B cell (primary cell): ENCODE measurements around the gene MAT1A. TPM values are rescaled to one million over a fixed set of nuclear protein-coding genes. Genes with fewer than 3 reads are reported as not detected.
"Not testable (repeated sequence)": the region's sequence is repeated elsewhere in the genome, so short reads cannot be mapped to it uniquely, and the experiment has no call there.

ENCODE experiments used
- ATAC-seq: fragments of 200-7000 bp; cut with Tn5 transposase; one replicate; pipeline ENCODE4 v1.10.0; 2021; ENCODE audit warnings: low read depth, mild to moderate bottlenecking, moderate number of reproducible peaks, moderate library complexity
- CTCF ChIA-PET: fragments of 350-600 bp; sonication (Branson Sonifier 250); formaldehyde crosslinking; loops from one replicate; lab custom pipeline; 2021; ENCODE audit warnings: antibody characterized with exemption, inconsistent platforms; lab: Charles Lee
- POLR2A ChIA-PET: fragments of 350-600 bp; sonication (Branson Sonifier 250); formaldehyde crosslinking; loops from one replicate; lab custom pipeline; 2021; ENCODE audit warnings: antibody characterized with exemption; lab: Charles Lee
- DNase-seq: peaks from one replicate; pipeline ENCODE4 v3.0.0; 2013
- H2AFZ ChIP-seq: 2 replicates; pipeline ENCODE4 v1.6.1; 2012; ENCODE audit warnings: mild to moderate bottlenecking, low read depth, low read length; ENCODE audit not compliant: insufficient read depth, poor library complexity, severe bottlenecking
- H3K27ac ChIP-seq, 2 donors: 1 replicate in 1 of 2; 2 replicates in 1 of 2; pipeline ENCODE4 v1.5.1; 2012 to 2013; ENCODE audit warnings: low read length in 2 of 2, mild to moderate bottlenecking in 2 of 2, moderate library complexity in 1 of 2
- H3K27me3 ChIP-seq, 4 experiments: fragments of 200-600 bp in 1 of 4; sonication (generic) in 1 of 4; replicated peaks in 1 of 4; 1 replicate in 2 of 4; 2 replicates in 2 of 4; pipeline versions ENCODE4 v1.6.1 to v1.7.0; 2013 to 2016; ENCODE audit warnings: low read length in 3 of 4, mild to moderate bottlenecking in 2 of 4, mixed read lengths in 1 of 4, moderate library complexity in 1 of 4; ENCODE audit not compliant: insufficient read depth in 4 of 4, control insufficient read depth in 3 of 4; ENCODE audit errors: control extremely low read depth in 1 of 4
- H3K36me3 ChIP-seq, 2 experiments: replicated peaks in 1 of 2; 1 replicate in 1 of 2; 2 replicates in 1 of 2; pipeline versions ENCODE4 v1.6.1 to v1.7.1; 2013; ENCODE audit warnings: low read length in 1 of 2; ENCODE audit not compliant: insufficient read depth in 2 of 2, control insufficient read depth in 1 of 2; ENCODE audit errors: control extremely low read depth in 1 of 2, extremely low read depth in 1 of 2
- H3K4me1 ChIP-seq, 2 donors: fragments of 200-600 bp in 1 of 2; sonication (generic) in 1 of 2; 1 replicate in 1 of 2; 2 replicates in 1 of 2; pipeline versions ENCODE4 v1.5.1 to v1.6.1; 2013 to 2017; ENCODE audit warnings: low read length in 2 of 2; ENCODE audit not compliant: control insufficient read depth in 2 of 2, insufficient read depth in 2 of 2
- H3K4me2 ChIP-seq: replicated peaks from 2 replicates; pipeline ENCODE3; 2012; ENCODE audit warnings: mild to moderate bottlenecking, low read depth, low read length; ENCODE audit not compliant: poor library complexity, severe bottlenecking
- H3K4me3 ChIP-seq, 5 experiments: fragments of 200-600 bp in 1 of 5; sonication (generic) in 1 of 5; 1 replicate in 3 of 5; 2 replicates in 2 of 5; pipeline versions ENCODE4 v1.5.1 to v1.7.0; 2011 to 2016; ENCODE audit warnings: low read length in 4 of 5, mild to moderate bottlenecking in 4 of 5, low read depth in 2 of 5, control low read depth in 1 of 5, moderate library complexity in 1 of 5; ENCODE audit not compliant: insufficient read depth in 1 of 5; ENCODE audit errors: control extremely low read depth in 1 of 5, extremely low read depth in 1 of 5
- H3K79me2 ChIP-seq: fragments of 200-600 bp; sonication (generic); one replicate; pipeline ENCODE4 v1.6.0; 2016; ENCODE audit warnings: low read length; ENCODE audit not compliant: control insufficient read depth, insufficient read depth
- H3K9ac ChIP-seq: fragments of 200-600 bp; sonication (generic); 2 replicates; pipeline ENCODE4 v1.6.1; 2017; ENCODE audit warnings: mild to moderate bottlenecking, low read length, moderate library complexity
- H3K9me3 ChIP-seq, 3 donors: one replicate each; pipeline versions ENCODE4 v1.6.1 to v1.7.1; 2013; ENCODE audit warnings: low read length in 2 of 3; ENCODE audit not compliant: control insufficient read depth in 2 of 3, insufficient read depth in 1 of 3; ENCODE audit errors: control extremely low read depth in 1 of 3
- H4K20me1 ChIP-seq: 2 replicates; pipeline ENCODE4 v1.6.0; 2012; ENCODE audit warnings: mild to moderate bottlenecking, low read length; ENCODE audit not compliant: insufficient read depth, control insufficient read depth, poor library complexity, severe bottlenecking
- H3K27ac Mint-ChIP-seq: one replicate; pipeline ENCODE4 v1.8.0; 2021; ENCODE audit warnings: mixed read lengths
- H3K27me3 Mint-ChIP-seq: one replicate; pipeline ENCODE4 v1.8.0; 2021; ENCODE audit warnings: mixed read lengths
- H3K4me1 Mint-ChIP-seq: one replicate; pipeline ENCODE4 v1.8.0; 2021; ENCODE audit warnings: mixed read lengths
- H3K4me3 Mint-ChIP-seq: one replicate; pipeline ENCODE4 v1.8.0; 2021; ENCODE audit warnings: mixed read lengths
- H3K9me3 Mint-ChIP-seq: one replicate; pipeline ENCODE4 v1.8.0; 2022; ENCODE audit warnings: mixed read lengths; ENCODE audit not compliant: insufficient read depth
- WGBS: methylation state at CpG from one replicate; pipeline ENCODE4 v1.1.5; 2013; ENCODE audit warnings: missing lambda C conversion rate; ENCODE audit not compliant: insufficient coverage; 5-methylcytosine and 5-hydroxymethylcytosine counted together
- intact Hi-C: fragments of 100-400 bp; cut with micrococcal nuclease; formaldehyde crosslinking; loops from one replicate; pipeline ENCODE4 v1.10.0; 2022
- polyA plus RNA-seq: library from polyadenylated mRNA; depleted of rRNA; stranded (reverse); fragments of >200 nt; gene quantifications from 2 replicates; pipeline ENCODE4 v1.2.3, GENCODE V29; 2012
- total RNA-seq, 2 donors: library from RNA; stranded (reverse); fragments of 120-200 nt in 1 of 2; gene quantifications; 1 replicate in 1 of 2; 2 replicates in 1 of 2; pipeline versions ENCODE4 v1.2.3 to v1.2.4, GENCODE V29; 2013 to 2022

Gene MAT1A
- total and polyA plus RNA-seq, 2 donors (not counting 1 experiment from before 2014, with no cell fraction given) = not detected

GRCh38 chr10:80256798-80257197, 32.7 kb downstream of the MAT1A start:
- H3K4me2 ChIP-seq, H3K4me3 Mint-ChIP-seq, DNase-seq, H3K36me3 ChIP-seq, H3K27ac ChIP-seq, H4K20me1 ChIP-seq, ATAC-seq, H3K4me1 Mint-ChIP-seq, H3K4me1 ChIP-seq, CTCF ChIA-PET, POLR2A ChIA-PET, H3K27ac Mint-ChIP-seq, H3K4me3 ChIP-seq, H3K79me2 ChIP-seq, H3K9me3 ChIP-seq, H3K9ac ChIP-seq, H2AFZ ChIP-seq, H3K27me3 ChIP-seq, H3K9me3 Mint-ChIP-seq, intact Hi-C loops: not testable (repeated sequence)
- H3K27me3 Mint-ChIP-seq = peaks cover 14% of the 10 kb centered on the region
- WGBS = 32% methylated on average over 3 of the region's 4 CpGs

GRCh38 chr10:80254726-80255125, 34.7 kb downstream of the MAT1A start:
- H3K79me2 ChIP-seq, POLR2A ChIA-PET, H3K36me3 ChIP-seq, H3K4me3 Mint-ChIP-seq, intact Hi-C loops, H4K20me1 ChIP-seq, H3K4me2 ChIP-seq, H3K9ac ChIP-seq, H2AFZ ChIP-seq, H3K9me3 ChIP-seq, H3K4me3 ChIP-seq, CTCF ChIA-PET, ATAC-seq, DNase-seq, H3K4me1 Mint-ChIP-seq, H3K9me3 Mint-ChIP-seq, H3K27ac ChIP-seq, H3K4me1 ChIP-seq, H3K27me3 ChIP-seq, H3K27ac Mint-ChIP-seq: not testable (repeated sequence)
- peaks cover 14% of the 10 kb centered on the region for H3K27me3 Mint-ChIP-seq
- no CpG with 5 or more reads among the region's 2 CpGs for WGBS

- POLR2A ChIA-PET, ATAC-seq: not testable (repeated sequence)
These were observed 35.5 kb downstream of the MAT1A start for GRCh38 chr10:80253963-80254271.

More at GRCh38 chr10:80253963-80254271, 35.5 kb downstream of the MAT1A start:
- intact Hi-C loops, H4K20me1 ChIP-seq, CTCF ChIA-PET, H3K4me2 ChIP-seq, H3K9ac ChIP-seq, H3K4me3 ChIP-seq, H2AFZ ChIP-seq, H3K27ac ChIP-seq, H3K4me3 Mint-ChIP-seq, H3K36me3 ChIP-seq, H3K27ac Mint-ChIP-seq, H3K4me1 ChIP-seq, H3K9me3 ChIP-seq, H3K4me1 Mint-ChIP-seq, H3K9me3 Mint-ChIP-seq, H3K27me3 ChIP-seq, DNase-seq, H3K79me2 ChIP-seq: not testable (repeated sequence)
- WGBS = 27% methylated on average over 1 of the region's 1 CpG
- H3K27me3 Mint-ChIP-seq = peaks cover 14% of the 10 kb centered on the region
